Neuronal stem cell (in vitro differentiated cells): ENCODE measurements around the gene STIM1.

Source experiments
- DNase-seq: peaks from one replicate; pipeline ENCODE4 v3.0.0-alpha.2; 2013; ENCODE audit warnings: low spot score
- H2AFZ ChIP-seq: one replicate; pipeline ENCODE4 v1.6.1; 2013; ENCODE audit warnings: mild to moderate bottlenecking, low read length, inconsistent platforms
- H2AK5ac ChIP-seq: 2 replicates; pipeline ENCODE4 v1.6.1; 2013; ENCODE audit warnings: low read depth, mild to moderate bottlenecking, inconsistent platforms, low read length, moderate library complexity, mixed read lengths
- H2BK120ac ChIP-seq: 2 replicates; pipeline ENCODE4 v1.6.1; 2013; ENCODE audit warnings: low read depth, mild to moderate bottlenecking, inconsistent platforms, low read length, moderate library complexity, mixed read lengths
- H2BK12ac ChIP-seq: one replicate; pipeline ENCODE4 v1.6.1; 2013; ENCODE audit warnings: low read length, inconsistent platforms
- H2BK15ac ChIP-seq: 2 replicates; pipeline ENCODE4 v1.6.1; 2013; ENCODE audit warnings: mild to moderate bottlenecking, low read length, inconsistent platforms, mixed read lengths
- H2BK5ac ChIP-seq: one replicate; pipeline ENCODE4 v1.6.1; 2013; ENCODE audit warnings: inconsistent platforms, mild to moderate bottlenecking, low read length, moderate library complexity
- H3K14ac ChIP-seq: one replicate; pipeline ENCODE4 v1.6.1; 2013; ENCODE audit warnings: low read length, inconsistent platforms
- H3K18ac ChIP-seq: 2 replicates; pipeline ENCODE4 v1.6.1; 2013; ENCODE audit warnings: low read length, inconsistent platforms
- H3K23ac ChIP-seq: 2 replicates; pipeline ENCODE4 v1.6.1; 2013; ENCODE audit warnings: low read depth, mild to moderate bottlenecking, mixed read lengths, low read length, inconsistent platforms; ENCODE audit not compliant: poor library complexity
- H3K27ac ChIP-seq: replicated peaks from 3 replicates; pipeline ENCODE4 v1.5.1; 2013; ENCODE audit warnings: low read length, inconsistent platforms
- H3K27me3 ChIP-seq, 3 experiments: 2 replicates each; pipeline ENCODE4 v1.6.1; 2013; ENCODE audit warnings: low read length in 3 of 3, mild to moderate bottlenecking in 2 of 3, inconsistent platforms in 1 of 3, low read depth in 1 of 3, mixed read lengths in 1 of 3, moderate library complexity in 1 of 3; ENCODE audit not compliant: control insufficient read depth in 3 of 3, insufficient read depth in 3 of 3
- H3K36me3 ChIP-seq, 2 donors: replicated peaks in 1 of 2; 2 replicates each; pipeline ENCODE4 v1.6.1; 2013; ENCODE audit warnings: low read length in 2 of 2; ENCODE audit not compliant: control insufficient read depth in 2 of 2, insufficient read depth in 2 of 2
- H3K4ac ChIP-seq: 2 replicates; pipeline ENCODE4 v1.6.1; 2013; ENCODE audit warnings: inconsistent platforms, mild to moderate bottlenecking, low read length, moderate library complexity
- H3K4me1 ChIP-seq, 2 donors: 1 replicate in 1 of 2; 2 replicates in 1 of 2; pipeline ENCODE4 v1.6.1; 2013; ENCODE audit warnings: low read length in 2 of 2, low read depth in 1 of 2; ENCODE audit not compliant: control insufficient read depth in 2 of 2, insufficient read depth in 1 of 2
- H3K4me2 ChIP-seq: one replicate; pipeline ENCODE4 v1.6.1; 2013; ENCODE audit warnings: mild to moderate bottlenecking, low read length, inconsistent platforms; ENCODE audit not compliant: insufficient read depth, poor library complexity, severe bottlenecking
- H3K4me3 ChIP-seq, 2 donors: 2 replicates each; pipeline ENCODE4 v1.5.1; 2013; ENCODE audit warnings: low read length in 2 of 2, mild to moderate bottlenecking in 2 of 2, inconsistent platforms in 1 of 2, moderate library complexity in 1 of 2
- H3K79me1 ChIP-seq: one replicate; pipeline ENCODE4 v1.6.1; 2013; ENCODE audit warnings: low read depth, mild to moderate bottlenecking, inconsistent platforms, low read length, moderate library complexity
- H3K9ac ChIP-seq: one replicate; pipeline ENCODE4 v1.6.1; 2013; ENCODE audit warnings: mild to moderate bottlenecking, low read depth, low read length, inconsistent platforms; ENCODE audit not compliant: poor library complexity
- H3K9me3 ChIP-seq, 2 donors: replicated peaks in 1 of 2; 2 replicates each; pipeline versions ENCODE3 to v1.6.1; 2013; ENCODE audit warnings: low read length in 2 of 2, mild to moderate bottlenecking in 2 of 2, inconsistent platforms in 1 of 2, low read depth in 1 of 2, mixed read lengths in 1 of 2, moderate library complexity in 1 of 2; ENCODE audit not compliant: control insufficient read depth in 2 of 2, insufficient read depth in 1 of 2
- H4K8ac ChIP-seq: one replicate; pipeline ENCODE4 v1.6.1; 2013; ENCODE audit warnings: low read depth, mild to moderate bottlenecking, inconsistent platforms, low read length, moderate library complexity
- H4K91ac ChIP-seq: one replicate; pipeline ENCODE4 v1.6.1; 2013; ENCODE audit warnings: low read length, low read depth, mild to moderate bottlenecking, inconsistent platforms; ENCODE audit not compliant: poor library complexity
- WGBS, 2 donors: extraction: QIAGEN DNeasy Blood & Tissue Kit; methylation state at CpG; one replicate each; pipeline ENCODE4 v1.1.7; 2013; ENCODE audit warnings: missing lambda C conversion rate in 2 of 2, mixed read lengths in 1 of 2; ENCODE audit not compliant: insufficient read length in 2 of 2, insufficient replicate concordance in 1 of 2; ENCODE audit errors: extremely low coverage in 2 of 2; 5-methylcytosine and 5-hydroxymethylcytosine counted together

The STIM1 gene

GRCh38 chr11:3907590-3907989 lies 52.1 kb downstream of the STIM1 start:
- Histone ChIP-seq H2BK5ac (no peak overlapping the region), H3K4me3 (no peak overlapping the region), H3K4me1 (peaks cover 6 to 10% of the 10 kb centered on the region in 2 donors), H3K9ac (no peak overlapping the region), H3K18ac (no peak overlapping the region), H3K4ac (no peak overlapping the region), H4K91ac (no peak overlapping the region), H3K27ac (no peak overlapping the region), H2AK5ac (no peak overlapping the region), H2BK15ac (no peak overlapping the region), H3K23ac (no peak overlapping the region), H3K79me1 (no peaks in the 10 kb centered on the region), H3K36me3 (no peaks in the 10 kb centered on the region), H2BK120ac (no peak overlapping the region), H3K4me2 (no peak overlapping the region), H3K9me3 (peaks cover 0 to 2% of the 10 kb centered on the region in 2 donors), H4K8ac (no peak overlapping the region), H2AFZ (no peak overlapping the region), H2BK12ac (no peak overlapping the region), H3K14ac (no peak overlapping the region), H3K27me3 (no peaks in the 10 kb centered on the region)
- WGBS, 2 donors: no CpG with 5 or more reads among the region's 2 CpGs
- DNase-seq: no peak

GRCh38 chr11:3909901-3910300 lies 54.4 kb downstream of the STIM1 start:
- no peak overlapping the region for H4K91ac ChIP-seq
- H2AFZ ChIP-seq: no peak overlapping the region
- WGBS, 2 donors: no CpG with 5 or more reads among the region's 3 CpGs

GRCh38 chr11:3911908-3912505 lies 56.5 kb downstream of the STIM1 start:
- H2AFZ ChIP-seq: no peak overlapping the region
- no peak overlapping the region for H3K27ac ChIP-seq
- H3K79me1 ChIP-seq: no peaks in the 10 kb centered on the region
- H3K23ac ChIP-seq: no peak overlapping the region
- H2BK15ac ChIP-seq: no peak overlapping the region
- no peaks in the 10 kb centered on the region for H3K36me3 ChIP-seq
- no peak overlapping the region for H3K9ac ChIP-seq
- no peak overlapping the region for H3K4me2 ChIP-seq
- H2BK5ac ChIP-seq: no peak overlapping the region
- H2BK12ac ChIP-seq: no peak overlapping the region
- H3K27me3 ChIP-seq: no peaks in the 10 kb centered on the region
- no peaks in the 10 kb centered on the region for H3K9me3 ChIP-seq
- no peak for DNase-seq
- no peak overlapping the region for H4K8ac ChIP-seq
- H2BK120ac ChIP-seq: no peak overlapping the region
- no peak overlapping the region for H4K91ac ChIP-seq
- no peak overlapping the region for H3K14ac ChIP-seq
- no CpG with 5 or more reads among the region's 3 CpGs for WGBS, 2 donors
- H3K18ac ChIP-seq: no peak overlapping the region
- no peak overlapping the region for H3K4me3 ChIP-seq
- H3K4me1 ChIP-seq: no peaks in the 10 kb centered on the region
- no peak overlapping the region for H2AK5ac ChIP-seq
- no peak overlapping the region for H3K4ac ChIP-seq

More at GRCh38 chr11:3909901-3910300, 54.4 kb downstream of the STIM1 start:
- Histone ChIP-seq H2BK120ac (no peak overlapping the region), H3K4ac (no peak overlapping the region), H2BK12ac (no peak overlapping the region), H3K4me1 (peaks cover 6 to 8% of the 10 kb centered on the region in 2 donors), H2BK15ac (no peak overlapping the region), H4K8ac (no peak overlapping the region), H3K79me1 (no peaks in the 10 kb centered on the region), H2BK5ac (no peak overlapping the region), H3K23ac (no peak overlapping the region), H3K18ac (no peak overlapping the region), H3K27ac (no peak overlapping the region), H3K4me3 (no peak overlapping the region), H3K27me3 (no peaks in the 10 kb centered on the region), H2AK5ac (no peak overlapping the region), H3K9ac (no peak overlapping the region), H3K4me2 (no peak overlapping the region), H3K14ac (no peak overlapping the region), H3K36me3 (no peaks in the 10 kb centered on the region), H3K9me3 (no peaks in the 10 kb centered on the region)
- DNase-seq: no peak

- no peak overlapping the region for H2AFZ ChIP-seq
- no peak overlapping the region for H2BK5ac ChIP-seq
- H3K23ac ChIP-seq: no peak overlapping the region
- H3K27ac ChIP-seq: no peak overlapping the region
- no peak overlapping the region for H2BK12ac ChIP-seq
- no peak overlapping the region for H4K91ac ChIP-seq
- H2BK120ac ChIP-seq: no peak overlapping the region
- no peak overlapping the region for H3K14ac ChIP-seq
- H3K4me1 ChIP-seq: no peaks in the 10 kb centered on the region
- no peaks in the 10 kb centered on the region for H3K27me3 ChIP-seq
- no peak overlapping the region for H2AK5ac ChIP-seq
- no peak overlapping the region for H4K8ac ChIP-seq
- no peak for DNase-seq
- H2BK15ac ChIP-seq: no peak overlapping the region
- no peak overlapping the region for H3K18ac ChIP-seq
- H3K36me3 ChIP-seq: no peaks in the 10 kb centered on the region
- H3K9ac ChIP-seq: no peak overlapping the region
- H3K4me3 ChIP-seq: no peak overlapping the region
- no peak overlapping the region for H3K4ac ChIP-seq
- H3K79me1 ChIP-seq: no peaks in the 10 kb centered on the region
- WGBS, 2 donors: no CpG with 5 or more reads among the region's 5 CpGs
- no peaks in the 10 kb centered on the region for H3K9me3 ChIP-seq
- H3K4me2 ChIP-seq: no peak overlapping the region
Measured at GRCh38 chr11:3913921-3914320, 58.5 kb downstream of the STIM1 start.
